CD14-positive monocyte (primary cell): ENCODE measurements around the gene ATXN1. TPM values are rescaled to one million over a fixed set of nuclear protein-coding genes. Genes with fewer than 3 reads are reported as not detected.

Source experiments
- DNase-seq, 3 donors: peaks; one replicate each; pipeline ENCODE4 v3.0.0-alpha.2; 2011 to 2022
- H2AFZ ChIP-seq: 2 replicates; pipeline ENCODE4 v1.6.0; 2012; ENCODE audit warnings: mild to moderate bottlenecking, low read depth, low read length, inconsistent platforms; ENCODE audit not compliant: insufficient read depth, poor library complexity, severe bottlenecking
- H3K27ac ChIP-seq, 2 donors: 1 replicate in 1 of 2; 2 replicates in 1 of 2; pipeline ENCODE4 v1.5.1; 2012 to 2013; ENCODE audit warnings: low read length in 2 of 2, control low read depth in 1 of 2, inconsistent platforms in 1 of 2, low read depth in 1 of 2, mild to moderate bottlenecking in 1 of 2
- H3K27me3 ChIP-seq, 2 donors: one replicate each; pipeline versions ENCODE4 v1.6.0 to v1.6.1; 2011 to 2013; ENCODE audit warnings: low read length in 2 of 2; ENCODE audit not compliant: control insufficient read depth in 2 of 2, insufficient read depth in 2 of 2
- H3K36me3 ChIP-seq, 2 donors: replicated peaks in 1 of 2; 1 replicate in 1 of 2; 2 replicates in 1 of 2; pipeline versions ENCODE4 v1.5.1 to v1.6.1; 2012 to 2013; ENCODE audit warnings: low read length in 2 of 2, control low read depth in 1 of 2, inconsistent platforms in 1 of 2, mild to moderate bottlenecking in 1 of 2; ENCODE audit not compliant: insufficient read depth in 2 of 2, control insufficient read depth in 1 of 2
- H3K4me1 ChIP-seq, 2 donors: 1 replicate in 1 of 2; 2 replicates in 1 of 2; pipeline versions ENCODE4 v1.5.1 to v1.6.1; 2012 to 2013; ENCODE audit warnings: low read length in 2 of 2, control low read depth in 1 of 2, inconsistent platforms in 1 of 2, mild to moderate bottlenecking in 1 of 2, moderate library complexity in 1 of 2; ENCODE audit not compliant: insufficient read depth in 2 of 2, control insufficient read depth in 1 of 2
- H3K4me2 ChIP-seq: replicated peaks from 2 replicates; pipeline ENCODE3; 2012; ENCODE audit warnings: low read length, moderate library complexity, mild to moderate bottlenecking; ENCODE audit not compliant: poor library complexity, severe bottlenecking; ENCODE audit errors: extremely low read depth
- H3K4me3 ChIP-seq, 3 experiments: fragments of 200-600 bp in 1 of 3; sonication (generic) in 1 of 3; replicated peaks in 1 of 3; 1 replicate in 2 of 3; 2 replicates in 1 of 3; pipeline ENCODE4 v1.5.1; 2011 to 2013; ENCODE audit warnings: low read length in 3 of 3, mild to moderate bottlenecking in 3 of 3, control low read depth in 2 of 3, low read depth in 2 of 3, inconsistent platforms in 1 of 3, moderate library complexity in 1 of 3
- H3K79me2 ChIP-seq: 2 replicates; pipeline ENCODE4 v1.6.0; 2012; ENCODE audit warnings: mild to moderate bottlenecking, control low read depth, inconsistent platforms, low read length, moderate library complexity; ENCODE audit not compliant: insufficient read depth
- H3K9ac ChIP-seq: 2 replicates; pipeline ENCODE4 v1.6.0; 2017; ENCODE audit warnings: low read length, mild to moderate bottlenecking; ENCODE audit not compliant: insufficient read depth, poor library complexity, severe bottlenecking
- H3K9me3 ChIP-seq, 2 donors: replicated peaks in 1 of 2; 1 replicate in 1 of 2; 2 replicates in 1 of 2; pipeline versions ENCODE4 v1.5.1 to v1.6.1; 2012 to 2013; ENCODE audit warnings: low read length in 2 of 2, control low read depth in 1 of 2; ENCODE audit not compliant: control insufficient read depth in 1 of 2, insufficient read depth in 1 of 2
- H4K20me1 ChIP-seq: 2 replicates; pipeline ENCODE4 v1.6.0; 2012; ENCODE audit warnings: mild to moderate bottlenecking, low read length, control low read depth, moderate library complexity; ENCODE audit not compliant: insufficient read depth
- H3K27ac Mint-ChIP-seq, 7 donors: one replicate each; pipeline ENCODE4 v1.8.0; 2020; ENCODE audit warnings: mild to moderate bottlenecking in 7 of 7, mixed read lengths in 7 of 7, moderate library complexity in 6 of 7, inconsistent platforms in 2 of 7
- H3K27me3 Mint-ChIP-seq, 3 donors: one replicate each; pipeline ENCODE4 v1.8.0; 2021 to 2022; ENCODE audit warnings: low read depth in 3 of 3, mild to moderate bottlenecking in 3 of 3, mixed read lengths in 3 of 3, moderate library complexity in 3 of 3, inconsistent platforms in 1 of 3
- H3K36me3 Mint-ChIP-seq, 2 donors: one replicate each; pipeline ENCODE4 v1.8.0; 2020; ENCODE audit warnings: mixed read lengths in 2 of 2, inconsistent platforms in 1 of 2, mild to moderate bottlenecking in 1 of 2
- H3K4me1 Mint-ChIP-seq: one replicate; pipeline ENCODE4 v1.8.0; 2020; ENCODE audit warnings: mild to moderate bottlenecking, mixed read lengths
- H3K4me3 Mint-ChIP-seq, 2 donors: one replicate each; pipeline ENCODE4 v1.8.0; 2020; ENCODE audit warnings: mild to moderate bottlenecking in 2 of 2, mixed read lengths in 2 of 2, moderate library complexity in 1 of 2
- H3K9me3 Mint-ChIP-seq, 7 donors: one replicate each; pipeline ENCODE4 v1.8.0; 2020 to 2022; ENCODE audit warnings: mixed read lengths in 7 of 7, mild to moderate bottlenecking in 6 of 7, moderate library complexity in 6 of 7, inconsistent platforms in 2 of 7
- CTCF ChIP-seq: fragments of 200-600 bp; IDR thresholded peaks from one replicate; pipeline ENCODE4 v1.8.0; 2022; ENCODE audit warnings: antibody characterized with exemption, mild to moderate bottlenecking
- WGBS: methylation state at CpG from one replicate; pipeline ENCODE4 v1.1.5; 2013; ENCODE audit warnings: missing lambda C conversion rate; ENCODE audit not compliant: insufficient coverage; 5-methylcytosine and 5-hydroxymethylcytosine counted together
- intact Hi-C, 2 donors: fragments of 100-400 bp; cut with micrococcal nuclease; formaldehyde crosslinking; loops; one replicate each; pipeline versions ENCODE4 v1.15.0 to v1.15.1; 2023
- polyA plus RNA-seq, 3 donors: library from polyadenylated mRNA; depleted of rRNA in 1 of 3; unstranded in 2 of 3; stranded (reverse) in 1 of 3; fragments of 300-500 nt in 2 of 3; fragments of >200 nt in 1 of 3; fragmentation: Illumina TruSeq in 2 of 3; gene quantifications; 1 replicate in 2 of 3; 2 replicates in 1 of 3; pipeline ENCODE4 v1.2.3, GENCODE V29; 2012 to 2021

ATXN1 gene
- polyA plus RNA-seq, 3 donors = 8.8 to 19.1 (median 10.9) TPM

- Histone ChIP-seq H3K27ac (no peak overlapping the region), H3K4me3 (no peak overlapping the region), H4K20me1 (peaks cover 15% of the 10 kb centered on the region), H3K36me3 (no peaks in the 10 kb centered on the region), H3K79me2 (no peaks in the 10 kb centered on the region), H3K4me2 (no peak overlapping the region), H3K9me3 (no peaks in the 10 kb centered on the region), H2AFZ (no peak overlapping the region), H3K4me1 (peaks cover 10 to 14% of the 10 kb centered on the region in 2 donors), H3K27me3 (no peaks in the 10 kb centered on the region), H3K9ac (no peak overlapping the region)
- intact Hi-C loops = no loop called here
- no peak for DNase-seq
- Mint-ChIP-seq H3K4me3 (no peak overlapping the region), H3K4me1 (peaks cover 16% of the 10 kb centered on the region), H3K27ac (no peak overlapping the region), H3K27me3 (peaks cover 0 to 2% (median 0%) of the 10 kb centered on the region in 3 donors), H3K36me3 (peaks cover 4 to 14% of the 10 kb centered on the region in 2 donors), H3K9me3 (no peaks in the 10 kb centered on the region)
- no peak for TF ChIP-seq CTCF
- 100% methylated on average over 2 of the region's 3 CpGs for WGBS
Measured at GRCh38 chr6:16623029-16623653, 138.1 kb downstream of the ATXN1 start.

- no peaks in the 10 kb centered on the region for H3K9me3 Mint-ChIP-seq
- Histone ChIP-seq H3K4me2 (no peak overlapping the region), H3K9me3 (no peaks in the 10 kb centered on the region), H3K4me3 (no peak overlapping the region), H3K79me2 (no peaks in the 10 kb centered on the region), H4K20me1 (peaks cover 15% of the 10 kb centered on the region), H3K36me3 (no peaks in the 10 kb centered on the region), H3K4me1 (peaks cover 10 to 14% of the 10 kb centered on the region in 2 donors), H2AFZ (no peak overlapping the region), H3K27ac (no peak overlapping the region), H3K9ac (no peak overlapping the region), H3K27me3 (no peaks in the 10 kb centered on the region)
- peaks cover 6 to 14% of the 10 kb centered on the region in 2 donors for H3K36me3 Mint-ChIP-seq
- intact Hi-C loops = no loop called here
- no peak overlapping the region for H3K4me3 Mint-ChIP-seq
- WGBS = 100% methylated on average over 2 of the region's 5 CpGs
- TF ChIP-seq CTCF = no peak
- DNase-seq = no peak
- peaks cover 12% of the 10 kb centered on the region for H3K4me1 Mint-ChIP-seq
- no peak overlapping the region for H3K27ac Mint-ChIP-seq
- H3K27me3 Mint-ChIP-seq = no peaks in the 10 kb centered on the region
Measured at GRCh38 chr6:16622193-16622592, 139.1 kb downstream of the ATXN1 start.
